HG03039 (cell line): Measurements from ENCODE around the gene PPP1R8.
"Not testable (repeated sequence)": the region's sequence is repeated elsewhere in the genome, so short reads cannot be mapped to it uniquely, and the experiment has no call there.

Source experiments
- ATAC-seq: cut with Tn5 transposase; IDR thresholded peaks from one replicate; pipeline ENCODE4 v1.9.1; 2021; ENCODE audit warnings: mild to moderate bottlenecking, moderate library complexity; ENCODE audit not compliant: unreplicated experiment

The PPP1R8 gene

DNA sequence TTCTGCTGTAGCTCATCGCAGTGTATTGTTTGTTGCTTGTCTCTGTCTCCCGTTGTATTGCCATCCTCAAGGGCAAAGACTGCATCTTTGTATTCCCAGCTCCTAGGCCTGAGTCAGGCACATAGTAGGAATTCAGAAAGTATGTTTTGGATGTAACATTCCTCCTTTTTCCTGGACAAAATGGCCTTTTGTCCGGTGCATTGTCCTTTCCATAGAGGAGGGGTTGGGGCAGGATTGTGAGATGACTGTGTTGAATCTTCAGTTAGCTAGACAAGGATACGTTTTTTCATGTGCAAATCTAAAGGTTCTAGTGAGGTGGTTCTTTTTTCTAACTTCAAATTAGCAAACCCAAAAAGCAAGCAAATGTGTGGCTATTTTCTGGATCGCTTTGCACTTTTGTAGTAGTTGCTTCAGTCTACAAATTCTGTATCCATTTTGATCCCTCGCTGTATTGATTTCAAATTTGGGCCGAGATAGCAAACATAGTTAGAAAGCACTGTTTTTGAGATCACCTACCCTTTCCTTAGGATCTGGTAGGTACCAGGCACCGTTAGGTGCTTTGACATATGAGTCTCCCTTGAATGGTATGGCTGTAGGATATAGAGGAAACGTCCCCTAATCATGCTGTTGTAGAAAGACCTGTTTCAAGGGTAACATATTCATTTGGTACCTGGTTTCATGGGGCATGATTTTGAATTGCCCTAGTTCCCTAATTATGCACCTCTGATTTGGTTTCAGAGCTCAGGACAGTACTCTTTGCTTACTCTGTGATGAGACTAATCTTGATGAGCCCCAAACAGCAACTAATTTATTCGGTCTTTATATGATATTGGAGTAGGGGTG is 1.2 kb downstream of the PPP1R8 start:
- ATAC-seq: no peak

GRCh38 chr1:27832762-27833161 is 2.2 kb downstream of the PPP1R8 start:
- no peak for ATAC-seq

- no peak for ATAC-seq
These were observed 2.9 kb downstream of the PPP1R8 start for GRCh38 chr1:27833470-27833869.

DNA sequence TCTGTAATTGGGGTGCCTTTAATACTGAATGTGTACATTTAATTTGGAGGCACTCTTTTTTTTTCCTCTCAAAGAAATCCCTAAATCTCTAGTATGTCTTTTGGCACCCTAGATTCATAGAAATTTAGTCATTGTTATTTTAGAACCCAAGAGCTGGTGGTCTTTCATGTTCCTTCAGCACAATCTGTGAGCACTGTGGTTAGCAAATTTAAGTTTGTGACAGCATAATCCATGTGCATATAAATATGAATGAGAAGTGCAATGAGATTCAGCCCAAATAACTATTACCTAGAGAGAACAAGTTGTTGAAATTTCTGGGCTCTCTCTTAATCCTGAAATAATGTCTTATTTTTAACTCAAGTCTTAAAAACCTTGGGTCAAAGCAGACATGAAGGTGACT is 4.5 kb downstream of the PPP1R8 start:
- no peak for ATAC-seq

GRCh38 chr1:27835501-27835900 is 4.9 kb downstream of the PPP1R8 start:
- ATAC-seq: no peak

GRCh38 chr1:27849951-27850350 is 19.4 kb downstream of the PPP1R8 start:
- no peak for ATAC-seq

- ATAC-seq: no peak
These were observed 24.5 kb downstream of the PPP1R8 start for GRCh38 chr1:27855085-27855484.

DNA sequence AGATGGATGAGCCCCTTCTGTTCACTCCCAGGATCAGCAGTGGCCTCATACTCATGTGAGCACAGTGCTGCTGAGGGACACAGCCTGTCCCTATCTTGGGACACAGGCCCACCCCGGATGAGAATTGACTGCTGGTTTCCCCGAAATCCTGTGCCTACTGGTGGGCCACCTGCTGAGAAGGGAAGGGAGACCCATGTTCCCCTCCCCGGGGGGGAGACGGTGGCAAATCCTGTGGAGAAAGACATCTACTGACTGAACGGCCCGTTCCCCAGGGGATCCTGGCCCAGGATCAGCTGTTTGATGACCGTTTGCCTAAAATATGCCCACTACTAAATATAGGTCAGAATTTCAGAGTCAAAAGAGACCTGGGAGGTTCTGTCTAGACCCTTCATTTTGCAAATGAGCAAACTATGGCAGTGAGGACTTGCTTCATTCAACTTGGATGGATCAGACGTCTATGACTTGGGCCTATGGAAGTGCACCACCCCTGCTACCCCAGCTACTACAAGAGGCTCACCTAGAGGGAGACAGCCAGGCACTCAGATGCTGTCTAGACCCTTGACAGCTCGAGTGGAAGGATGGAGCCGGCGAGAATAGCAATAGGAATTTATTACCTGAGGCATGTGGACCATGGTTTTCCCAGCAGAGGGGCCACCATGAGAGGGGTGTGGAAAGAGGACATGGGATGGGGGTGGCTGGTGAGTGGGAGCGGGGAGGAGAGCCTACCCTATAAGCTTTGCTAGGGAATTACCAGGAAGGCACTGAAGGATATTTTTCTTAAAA is 26.2 kb downstream of the PPP1R8 start:
- ATAC-seq: no peak

DNA sequence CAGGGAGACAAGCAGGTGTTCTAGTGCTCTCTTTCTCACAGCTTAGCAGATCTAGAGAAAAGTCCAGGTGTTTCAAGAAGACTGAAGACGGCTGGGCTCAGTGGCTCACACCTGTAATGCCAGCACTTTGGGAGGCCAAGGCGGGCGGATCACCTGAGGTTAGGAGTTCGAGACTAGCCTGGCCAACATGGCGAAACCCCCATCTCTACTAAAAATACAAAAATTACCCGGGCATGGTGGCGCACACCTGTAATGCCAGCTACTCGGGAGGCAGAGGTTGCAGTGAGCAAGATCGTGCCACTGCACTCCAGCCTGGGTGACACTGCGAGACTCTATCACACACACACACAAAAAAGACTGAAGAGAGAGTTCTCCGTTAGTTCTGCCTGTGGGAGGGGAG is 27.0 kb downstream of the PPP1R8 start:
- not testable (repeated sequence) for ATAC-seq

- ATAC-seq: no peak
These were observed 27.7 kb downstream of the PPP1R8 start for GRCh38 chr1:27858072-27858948.

- ATAC-seq: no peak
These were observed 28.5 kb downstream of the PPP1R8 start for GRCh38 chr1:27858949-27859576.

DNA sequence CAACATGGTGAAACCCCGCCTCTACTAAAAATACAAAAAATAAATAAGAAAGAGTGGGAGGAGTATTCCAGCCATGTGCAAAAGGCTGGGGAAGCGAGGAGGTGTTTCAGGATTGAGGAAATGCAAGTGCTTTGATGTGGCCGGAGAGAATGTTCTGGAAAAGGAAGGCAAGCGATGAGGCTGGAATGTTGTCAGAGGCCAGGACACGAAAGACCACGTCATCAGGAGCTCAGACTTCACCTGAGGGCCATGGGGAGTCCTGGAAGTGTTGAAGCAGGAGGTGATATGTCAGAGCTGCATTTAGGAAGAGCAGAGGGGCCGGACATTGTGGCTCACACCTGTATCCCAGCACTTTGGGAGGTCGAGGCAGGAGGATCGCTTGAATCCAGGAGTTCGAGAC is 30.9 kb downstream of the PPP1R8 start:
- ATAC-seq: no peak

GRCh38 chr1:27862004-27862403 is 31.4 kb downstream of the PPP1R8 start:
- ATAC-seq: no peak

- ATAC-seq: no peak
These were observed 32.3 kb downstream of the PPP1R8 start for GRCh38 chr1:27862671-27863537.

DNA sequence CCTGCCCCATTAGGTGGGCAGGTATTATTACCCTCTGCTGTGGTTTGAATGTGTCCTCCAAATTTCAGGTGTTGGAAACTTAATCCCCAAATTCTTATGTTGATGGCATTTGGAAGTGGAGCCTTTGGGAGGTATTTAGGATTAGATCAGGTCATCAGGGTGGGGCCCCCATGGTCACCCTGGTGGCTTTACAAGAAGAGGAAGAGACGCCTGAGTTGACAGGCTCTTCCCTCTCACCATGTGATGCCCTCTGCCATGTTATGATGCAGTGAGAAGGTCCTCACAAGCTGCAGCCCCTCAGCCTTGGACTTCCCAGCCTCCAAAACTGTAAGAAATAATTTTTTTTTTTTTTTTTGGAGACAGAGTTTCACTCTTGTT is 32.9 kb downstream of the PPP1R8 start:
- ATAC-seq: no peak

GRCh38 chr1:27864264-27864895 is 33.8 kb downstream of the PPP1R8 start:
- ATAC-seq: no peak

- ATAC-seq: no peak
These were observed 35.2 kb downstream of the PPP1R8 start for GRCh38 chr1:27865821-27866220.

- ATAC-seq: no peak
These were observed 38.0 kb downstream of the PPP1R8 start for GRCh38 chr1:27868556-27868931.

GRCh38 chr1:27868932-27869718 is 38.5 kb downstream of the PPP1R8 start:
- no peak for ATAC-seq
